Measurements from ENCODE around the gene GIPC3.
"Not testable (repeated sequence)": the region's sequence is repeated elsewhere in the genome, so short reads cannot be mapped to it uniquely, and the experiment has no call there.

GIPC3 gene

GRCh38 chr19:3550947-3551791 is 34.1 kb upstream of the GIPC3 start:
- no peak for DNase-seq

DNA sequence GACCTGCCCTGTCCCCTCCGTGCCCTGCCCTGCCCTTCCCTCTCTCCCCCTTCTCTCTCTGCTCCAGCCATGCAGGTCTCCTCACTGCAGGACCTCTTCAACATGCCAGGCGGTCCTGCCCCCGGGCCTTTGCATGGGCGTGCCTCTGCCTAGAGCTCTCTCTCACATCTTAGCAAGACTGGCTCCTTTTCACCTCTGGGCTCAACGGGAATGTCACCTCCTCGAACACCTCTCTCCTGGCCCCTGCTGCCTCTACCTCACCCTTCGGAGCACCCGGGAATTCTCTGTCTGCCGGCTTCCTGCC is 33.5 kb upstream of the GIPC3 start:
- DNase-seq, result no peak

GRCh38 chr19:3554254-3555083 is 30.8 kb upstream of the GIPC3 start:
- peak; percentile 37 for DNase-seq

- no peak for DNase-seq
Observed at GRCh38 chr19:3555653-3556422, 29.4 kb upstream of the GIPC3 start.

DNA sequence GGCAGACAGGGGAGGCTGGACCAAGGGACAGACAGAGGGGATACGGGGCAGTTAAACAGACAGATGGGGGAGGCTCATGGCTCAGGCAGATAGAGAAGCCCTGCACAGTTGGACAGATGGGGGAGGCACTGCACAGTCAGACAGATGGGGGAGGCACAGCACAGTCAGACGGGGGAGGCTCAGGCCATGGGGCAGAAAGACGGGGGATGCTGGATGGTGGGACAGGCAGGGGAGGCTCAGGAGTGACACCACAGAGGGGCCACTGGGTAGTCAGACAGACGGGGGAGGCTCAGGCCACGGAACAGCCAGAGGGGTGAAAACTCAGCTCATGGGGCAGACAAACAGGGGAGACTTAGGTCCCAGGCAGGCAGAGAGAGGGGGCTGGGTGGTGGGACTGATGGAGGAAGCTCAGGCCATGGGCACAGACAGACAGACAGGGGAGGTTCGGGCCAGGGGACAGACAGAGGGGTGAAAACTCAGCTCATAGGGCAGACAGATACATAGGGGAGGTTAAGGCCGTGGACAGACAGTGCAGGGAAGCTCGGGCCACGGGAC is 28.8 kb upstream of the GIPC3 start:
- DNase-seq, result no peak

DNA sequence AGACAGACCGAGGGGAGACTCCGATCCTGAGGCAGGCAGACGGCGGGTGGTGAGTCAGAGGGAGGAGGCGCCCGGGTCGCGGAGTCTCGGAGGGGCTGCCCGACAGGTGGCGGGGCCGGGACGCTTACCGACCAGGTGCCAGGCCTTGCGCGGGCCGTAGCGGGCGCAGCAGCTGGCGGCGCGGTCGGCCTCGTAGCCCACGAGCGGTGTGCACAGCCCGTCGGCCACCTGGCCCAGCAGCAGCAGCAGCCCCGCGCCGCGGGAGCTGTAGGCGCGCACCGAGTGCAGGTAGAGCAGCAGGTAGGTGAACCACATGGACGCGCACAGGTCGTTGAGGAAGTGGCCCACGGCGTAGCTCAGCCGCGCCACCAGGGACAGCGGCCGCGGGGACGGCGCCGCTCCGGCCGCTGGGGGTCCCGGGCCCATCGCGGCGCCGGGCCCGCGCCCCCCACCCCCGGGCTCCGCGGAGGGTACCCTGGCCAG is 28.3 kb upstream of the GIPC3 start:
- DNase-seq, result no peak

- DNase-seq, result peak; percentile 91
Observed at GRCh38 chr19:3557461-3558248, 27.6 kb upstream of the GIPC3 start, which contains the start of gene MFSD12. Gene MFSD12, minus strand, starts transcription at chr19:3557586. Its CDS starts 183 bp downstream, at chr19:3557403.

GRCh38 chr19:3563709-3564524 is 21.4 kb upstream of the GIPC3 start:
- DNase-seq, result no peak

- DNase-seq, result no peak
Observed at GRCh38 chr19:3565139-3565538, 20.1 kb upstream of the GIPC3 start.

DNA sequence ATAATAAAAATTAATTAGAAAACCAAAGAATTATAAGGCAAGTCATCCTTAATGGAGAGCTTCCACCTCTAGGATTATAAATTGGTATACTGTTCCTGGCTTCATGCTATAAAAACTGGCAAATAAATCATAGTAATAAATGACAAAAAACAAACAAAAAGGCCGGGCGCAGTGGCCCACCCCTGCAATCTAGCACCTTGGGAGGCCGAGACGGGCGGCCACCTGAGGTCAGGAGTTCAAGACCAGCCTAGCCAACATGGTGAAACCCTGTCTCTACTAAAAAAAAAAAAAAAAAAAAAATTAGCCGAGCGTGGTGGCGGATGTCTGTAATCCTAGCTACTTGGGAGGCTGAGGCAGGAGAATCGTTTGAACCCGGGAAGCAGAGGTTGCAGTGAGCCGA is 15.2 kb upstream of the GIPC3 start:
- DNase-seq, result not testable (repeated sequence)

GRCh38 chr19:3570606-3571011 is 14.7 kb upstream of the GIPC3 start:
- DNase-seq, result no peak

DNA sequence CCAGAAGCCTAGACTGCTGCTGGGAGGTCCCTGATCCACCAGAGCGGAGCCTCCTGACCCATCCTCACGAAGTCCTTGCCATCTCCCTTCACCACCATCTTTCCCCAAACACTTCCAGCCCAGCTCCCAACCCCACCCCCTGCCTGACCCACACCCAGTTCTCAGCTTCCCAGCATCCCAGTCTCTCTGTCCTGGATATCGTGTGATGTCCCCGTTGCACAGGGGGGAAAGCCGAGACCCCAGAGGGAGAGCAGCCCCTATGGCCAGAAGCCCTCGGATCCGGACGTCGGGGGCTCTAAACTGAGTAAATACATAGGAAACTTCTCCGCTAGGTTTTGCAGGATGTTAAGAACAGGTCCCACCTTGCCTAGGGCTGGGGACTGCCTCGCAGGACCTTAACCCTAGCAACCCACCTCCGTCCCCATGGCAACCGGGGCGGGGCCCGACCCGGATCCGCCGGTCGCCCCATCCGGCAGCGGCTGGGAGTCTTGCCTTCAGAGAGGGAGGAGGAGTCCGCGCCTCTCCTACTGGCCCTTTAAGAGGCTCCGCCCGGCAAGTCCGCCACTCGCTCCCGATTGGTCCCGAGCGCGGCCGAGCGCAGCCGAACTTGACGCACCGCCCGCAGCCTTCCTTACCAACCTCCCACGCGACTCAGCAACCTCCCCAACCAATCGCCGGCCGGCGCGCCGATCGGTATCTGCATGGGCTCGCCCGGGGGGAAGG is 13.0 kb upstream of the GIPC3 start:
- peak; percentile 100 for DNase-seq

- no peak for DNase-seq
Observed at GRCh38 chr19:3572855-3573161, 12.5 kb upstream of the GIPC3 start, which contains the start of gene HMG20B. Gene HMG20B, plus strand, starts transcription at chr19:3572944. Its CDS starts 366 bp downstream, at chr19:3573310.

DNA sequence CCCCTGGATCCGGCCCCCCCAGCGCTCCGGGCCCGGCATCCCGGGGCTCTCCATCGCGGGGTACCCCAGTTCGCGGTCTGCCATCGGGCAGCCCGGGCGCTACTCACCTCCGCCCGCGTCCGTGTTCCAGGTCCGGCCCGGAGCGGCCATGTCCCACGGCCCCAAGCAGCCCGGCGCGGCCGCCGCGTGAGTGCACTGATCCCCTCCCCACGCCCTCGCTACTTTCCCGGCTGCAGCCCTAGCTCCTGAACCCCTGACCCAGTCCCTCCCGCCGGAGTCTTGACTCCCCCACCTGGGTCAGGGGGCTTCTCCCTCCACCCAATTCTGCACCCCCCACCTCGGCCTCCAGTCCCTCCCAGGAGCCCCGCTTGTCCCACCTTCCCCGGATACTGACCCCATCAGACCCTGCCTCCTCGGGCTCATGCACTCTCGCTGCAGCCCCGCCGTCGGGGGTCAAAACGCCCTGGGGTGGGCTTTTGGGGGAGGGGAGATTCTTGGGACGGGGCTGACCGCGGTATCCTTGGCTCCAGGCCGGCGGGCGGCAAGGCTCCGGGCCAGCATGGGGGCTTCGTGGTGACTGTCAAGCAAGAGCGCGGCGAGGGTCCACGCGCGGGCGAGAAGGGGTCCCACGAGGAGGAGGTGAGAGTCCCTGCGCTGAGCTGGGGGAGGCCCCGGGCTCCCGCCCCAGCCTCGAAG is 12.0 kb upstream of the GIPC3 start:
- DNase-seq, result no peak

- DNase-seq, result peak; percentile 96
Observed at GRCh38 chr19:3573858-3574637, 11.2 kb upstream of the GIPC3 start.

- DNase-seq, result no peak
Observed at GRCh38 chr19:3575260-3575741, 10.0 kb upstream of the GIPC3 start.

DNA sequence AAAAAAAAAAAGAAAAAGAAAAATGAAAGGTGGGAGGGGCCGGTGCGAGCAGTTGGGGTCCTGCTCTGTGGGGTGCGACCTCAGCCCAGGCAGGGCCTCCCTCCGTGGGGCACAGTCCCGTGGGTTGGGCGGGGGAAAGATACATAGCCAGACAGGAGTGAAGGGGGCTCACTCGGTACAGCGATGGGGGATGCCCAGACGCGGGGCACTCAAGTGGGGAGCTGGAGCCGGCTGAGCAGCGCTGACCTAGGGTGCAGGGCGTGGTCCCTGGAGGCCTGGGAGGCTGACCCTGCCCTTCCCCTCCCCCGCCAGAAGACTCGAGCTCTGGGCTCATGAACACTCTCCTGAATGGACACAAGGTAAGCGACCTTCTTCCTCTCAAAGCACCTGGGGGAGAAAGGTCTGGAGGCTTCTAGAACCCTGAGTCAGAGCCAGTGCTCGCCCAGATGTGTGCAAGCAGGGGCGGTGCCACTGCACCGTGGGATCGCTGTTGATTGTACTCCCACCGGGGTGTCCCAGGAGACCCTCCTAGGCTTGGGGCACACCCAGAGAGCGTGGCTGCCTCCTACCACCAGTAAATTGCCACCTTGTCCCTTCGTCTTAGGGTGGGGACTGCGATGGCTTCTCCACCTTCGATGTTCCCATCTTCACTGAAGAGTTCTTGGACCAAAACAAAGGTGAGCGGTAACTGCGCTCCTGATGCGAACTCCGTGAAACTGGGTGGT is 9.2 kb upstream of the GIPC3 start:
- DNase-seq, result no peak

All from GDM1 (cell line).